Upper lobe of left lung (tissue), 6 donors: ENCODE results near the gene EFHC2. TPM values are rescaled to one million over a fixed set of nuclear protein-coding genes. Genes with fewer than 3 reads are reported as not detected.

Experiments used
- ATAC-seq, 2 donors: fragments of 200-7000 bp; cut with Tn5 transposase; one replicate each; pipeline ENCODE4 v1.9.1; 2022; ENCODE audit warnings: mild to moderate bottlenecking in 2 of 2, moderate library complexity in 2 of 2; ENCODE audit not compliant: low FRiP score in 2 of 2
- DNase-seq, 2 donors: peaks; one replicate each; pipeline ENCODE4 v3.0.0-alpha.2; 2019 to 2020
- H3K27ac ChIP-seq, 4 donors: fragments of 200-600 bp; sonication (generic); one replicate each; pipeline ENCODE4 v1.5.1; 2016 to 2019
- H3K27me3 ChIP-seq, 4 donors: fragments of 200-600 bp; sonication (generic); one replicate each; pipeline ENCODE4 v1.5.1; 2017 to 2019
- H3K36me3 ChIP-seq, 4 donors: fragments of 200-600 bp; sonication (generic); one replicate each; pipeline ENCODE4 v1.5.1; 2016 to 2019
- H3K4me1 ChIP-seq, 4 donors: fragments of 200-600 bp; sonication (generic); one replicate each; pipeline ENCODE4 v1.5.1; 2018 to 2019
- H3K4me3 ChIP-seq, 4 donors: fragments of 200-600 bp; sonication (generic); one replicate each; pipeline ENCODE4 v1.5.1; 2017 to 2019; ENCODE audit warnings: mild to moderate bottlenecking in 2 of 4, moderate library complexity in 1 of 4
- H3K9me3 ChIP-seq, 4 donors: fragments of 200-600 bp; sonication (generic); one replicate each; pipeline ENCODE4 v1.5.1; 2018 to 2019
- CTCF ChIP-seq, 6 experiments: fragments of 450-650 bp in 4 of 6; fragments of 200-600 bp in 2 of 6; sonication (generic) in 2 of 6; IDR thresholded peaks; one replicate each; pipeline ENCODE4 v1.5.1; 2016 to 2019; ENCODE audit warnings: antibody characterized with exemption in 6 of 6
- EP300 ChIP-seq, 4 donors: sonication (generic); formaldehyde crosslinking; IDR thresholded peaks; one replicate each; pipeline ENCODE4 v1.5.1; 2017; ENCODE audit warnings: antibody characterized with exemption in 4 of 4, control low read depth in 2 of 4
- POLR2A ChIP-seq, 4 donors: fragments of 450-650 bp; IDR thresholded peaks; one replicate each; pipeline ENCODE4 v1.5.1; 2016 to 2017; ENCODE audit warnings: antibody characterized with exemption in 4 of 4, mild to moderate bottlenecking in 2 of 4
- POLR2AphosphoS5 ChIP-seq, 2 donors: sonication (generic); formaldehyde crosslinking; IDR thresholded peaks; one replicate each; pipeline ENCODE4 v1.5.1; 2017; ENCODE audit warnings: antibody characterized with exemption in 2 of 2
- WGBS, 2 donors: methylation state at CpG; one replicate each; pipeline ENCODE4 v1.1.5; 2017 to 2018; 5-methylcytosine and 5-hydroxymethylcytosine counted together
- total RNA-seq, 6 donors: library from RNA; depleted of rRNA in 4 of 6; stranded (reverse); fragments of >200 nt in 4 of 6; gene quantifications; one replicate each; pipeline versions ENCODE4 v1.1.0 to v1.2.1, GENCODE V29; 2016 to 2021
- donor health status: DM: no; HTN: no; CAD: no; lungs with moderate emphysema.
- donor health status: DM: no; HTN: yes; CAD: no; lungs with severe emphysema.

The EFHC2 gene
- total RNA-seq, 6 donors from 2014 or later: 0.31 to 13.0 (median 1.8) TPM

GRCh38 chrX:44306356-44306755, 37.1 kb downstream of the EFHC2 start:
- ATAC-seq: no peak
- Histone ChIP-seq H3K4me1 (no peaks in the 10 kb centered on the region), H3K27ac (no peak overlapping the region), H3K36me3 (no peaks in the 10 kb centered on the region), H3K27me3 (no peaks in the 10 kb centered on the region), H3K9me3 (no peaks in the 10 kb centered on the region), H3K4me3 (no peak overlapping the region)
- WGBS, 2 donors: 77 to 91% methylated on average over 5 of the region's 5 CpGs
- no peak for DNase-seq
- TF ChIP-seq POLR2A (IDR thresholded peaks at IDR 0.05) (no peak), CTCF (IDR thresholded peaks at IDR 0.05) (no peak), EP300 (IDR thresholded peaks at IDR 0.05) (no peak), POLR2AphosphoS5 (IDR thresholded peaks at IDR 0.05) (no peak)

- H3K36me3 ChIP-seq: no peaks in the 10 kb centered on the region
- H3K4me1 ChIP-seq: no peaks in the 10 kb centered on the region
- no peak for DNase-seq
- no peak for TF ChIP-seq CTCF (IDR thresholded peaks at IDR 0.05)
- TF ChIP-seq EP300 (IDR thresholded peaks at IDR 0.05): no peak
- no peak for TF ChIP-seq POLR2A (IDR thresholded peaks at IDR 0.05)
- no peak for TF ChIP-seq POLR2AphosphoS5 (IDR thresholded peaks at IDR 0.05)
- H3K9me3 ChIP-seq: no peaks in the 10 kb centered on the region
- no peaks in the 10 kb centered on the region for H3K27me3 ChIP-seq
- 70 to 84% methylated on average over 2 to 4 of the region's 4 CpGs for WGBS, 2 donors
- H3K27ac ChIP-seq: no peak overlapping the region
- ATAC-seq: no peak
- no peak overlapping the region for H3K4me3 ChIP-seq
Observed at GRCh38 chrX:44305921-44306320, 37.6 kb downstream of the EFHC2 start.

- no peaks in the 10 kb centered on the region for H3K36me3 ChIP-seq
- H3K9me3 ChIP-seq: no peaks in the 10 kb centered on the region
- H3K4me1 ChIP-seq: no peaks in the 10 kb centered on the region
- H3K4me3 ChIP-seq: no peak overlapping the region
- ATAC-seq: no peak
- DNase-seq: no peak
- 92 to 100% methylated on average over 2 of the region's 2 CpGs for WGBS, 2 donors
- no peak for TF ChIP-seq POLR2A (IDR thresholded peaks at IDR 0.05)
- TF ChIP-seq POLR2AphosphoS5 (IDR thresholded peaks at IDR 0.05): no peak
- TF ChIP-seq EP300 (IDR thresholded peaks at IDR 0.05): no peak
- no peak for TF ChIP-seq CTCF (IDR thresholded peaks at IDR 0.05)
- H3K27ac ChIP-seq: no peak overlapping the region
- no peaks in the 10 kb centered on the region for H3K27me3 ChIP-seq
Observed at GRCh38 chrX:44303119-44303518, 40.4 kb downstream of the EFHC2 start.

GRCh38 chrX:44299177-44299576, 44.3 kb downstream of the EFHC2 start:
- Histone ChIP-seq H3K4me1 (no peaks in the 10 kb centered on the region), H3K36me3 (no peaks in the 10 kb centered on the region), H3K27me3 (no peaks in the 10 kb centered on the region), H3K27ac (no peak overlapping the region), H3K4me3 (no peak overlapping the region), H3K9me3 (no peaks in the 10 kb centered on the region)
- ATAC-seq (no peak), DNase-seq (no peak)
- WGBS, 2 donors: 54 to 70% methylated on average over 4 of the region's 4 CpGs
- TF ChIP-seq POLR2AphosphoS5 (IDR thresholded peaks at IDR 0.05): no peak
- no peak for TF ChIP-seq POLR2A (IDR thresholded peaks at IDR 0.05)
- no peak for TF ChIP-seq EP300 (IDR thresholded peaks at IDR 0.05)
- TF ChIP-seq CTCF (IDR thresholded peaks at IDR 0.05): no peak

GRCh38 chrX:44291468-44292092, 51.9 kb downstream of the EFHC2 start:
- WGBS, 2 donors: 58 to 80% methylated on average over 2 of the region's 2 CpGs

More at GRCh38 chrX:44291468-44292092, 51.9 kb downstream of the EFHC2 start:
- no peak for TF ChIP-seq POLR2A (IDR thresholded peaks at IDR 0.05)
- TF ChIP-seq CTCF (IDR thresholded peaks at IDR 0.05): no peak
- TF ChIP-seq POLR2AphosphoS5 (IDR thresholded peaks at IDR 0.05): no peak
- no peak for TF ChIP-seq EP300 (IDR thresholded peaks at IDR 0.05)
- Histone ChIP-seq H3K4me1 (no peaks in the 10 kb centered on the region), H3K27me3 (no peaks in the 10 kb centered on the region), H3K36me3 (no peaks in the 10 kb centered on the region), H3K27ac (no peak overlapping the region), H3K4me3 (no peak overlapping the region), H3K9me3 (no peaks in the 10 kb centered on the region)
- no peak for ATAC-seq
- no peak for DNase-seq
